HG03469 (cell line): ENCODE data around the gene ZNF296.

Experiments
- ATAC-seq: cut with Tn5 transposase; IDR thresholded peaks from one replicate; pipeline ENCODE4 v1.9.1; 2021; ENCODE audit warnings: mild to moderate bottlenecking, moderate library complexity, moderate number of reproducible peaks; ENCODE audit not compliant: unreplicated experiment

ZNF296 gene

GRCh38 chr19:45087531-45087930, 11.3 kb upstream of the ZNF296 start:
- ATAC-seq = no peak

- ATAC-seq = no peak
These were observed 10.2 kb upstream of the ZNF296 start for GRCh38 chr19:45086480-45086879.

GRCh38 chr19:45082170-45082569, 5.9 kb upstream of the ZNF296 start:
- ATAC-seq = no peak

GRCh38 chr19:45079911-45080370, 3.7 kb upstream of the ZNF296 start:
- ATAC-seq = no peak

- ATAC-seq = no peak
These were observed 3.0 kb upstream of the ZNF296 start, which contains the start of gene GEMIN7 for GRCh38 chr19:45079063-45079910. Gene GEMIN7 (plus strand): TSS chr19:45079260. CDS start chr19:45090115, 10,855 bp downstream.

- no peak for ATAC-seq
These were observed 2.2 kb upstream of the ZNF296 start for GRCh38 chr19:45078390-45079062.

- ATAC-seq = no peak
These were observed 813 bp upstream of the ZNF296 start for GRCh38 chr19:45076851-45077730.

GRCh38 chr19:45075301-45076028, 813 bp downstream of the ZNF296 start:
- ATAC-seq = peak; percentile 31

- ATAC-seq = no peak
These were observed 1.5 kb downstream of the ZNF296 start for GRCh38 chr19:45074744-45075300.

- ATAC-seq = no peak
These were observed 4.1 kb downstream of the ZNF296 start for GRCh38 chr19:45071969-45072790.

GRCh38 chr19:45071545-45071938, 4.7 kb downstream of the ZNF296 start:
- ATAC-seq = no peak

- ATAC-seq = no peak
These were observed 5.3 kb downstream of the ZNF296 start for GRCh38 chr19:45070861-45071544.

- no peak for ATAC-seq
These were observed 6.1 kb downstream of the ZNF296 start for GRCh38 chr19:45070214-45070613.

- ATAC-seq = no peak
These were observed 7.2 kb downstream of the ZNF296 start for GRCh38 chr19:45069056-45069455.

- no peak for ATAC-seq
These were observed 8.2 kb downstream of the ZNF296 start for GRCh38 chr19:45068041-45068440.

GRCh38 chr19:45066921-45067661, 9.2 kb downstream of the ZNF296 start:
- no peak for ATAC-seq

GRCh38 chr19:45063851-45064801, 12.2 kb downstream of the ZNF296 start:
- ATAC-seq = no peak
